Muscle layer of colon (tissue), 2 donors: ENCODE measurements around the gene CRYGN.

Source experiments
- H3K27ac ChIP-seq: one replicate; pipeline ENCODE4 v1.7.0; 2013; ENCODE audit warnings: low read depth, mild to moderate bottlenecking, low read length, moderate library complexity
- H3K27me3 ChIP-seq, 2 donors: one replicate each; pipeline ENCODE4 v1.7.0; 2013; ENCODE audit warnings: low read length in 2 of 2, mild to moderate bottlenecking in 2 of 2; ENCODE audit not compliant: insufficient read depth in 2 of 2, control insufficient read depth in 1 of 2
- H3K36me3 ChIP-seq: one replicate; pipeline ENCODE4 v1.7.0; 2013; ENCODE audit warnings: mild to moderate bottlenecking, low read length; ENCODE audit not compliant: insufficient read depth
- H3K4me1 ChIP-seq: one replicate; pipeline ENCODE4 v1.7.0; 2013; ENCODE audit warnings: mild to moderate bottlenecking, low read length; ENCODE audit not compliant: insufficient read depth
- H3K4me3 ChIP-seq, 2 donors: one replicate each; pipeline ENCODE4 v1.7.0; 2013; ENCODE audit warnings: low read length in 2 of 2, low read depth in 1 of 2, mild to moderate bottlenecking in 1 of 2, moderate library complexity in 1 of 2
- H3K9ac ChIP-seq: one replicate; pipeline ENCODE4 v1.7.0; 2013; ENCODE audit warnings: low read length
- H3K9me3 ChIP-seq: one replicate; pipeline ENCODE4 v1.7.0; 2013; ENCODE audit warnings: mild to moderate bottlenecking, low read length
- donor health status: abdominal sarcoma.
- donor health status: Adenocarcinoma of cecum.

CRYGN gene

GRCh38 chr7:151456782-151457181 is 16.8 kb upstream of the CRYGN start:
- H3K9ac ChIP-seq = no peak overlapping the region
- no peaks in the 10 kb centered on the region for H3K36me3 ChIP-seq
- H3K4me1 ChIP-seq = peaks cover 25% of the 10 kb centered on the region
- no peak overlapping the region for H3K4me3 ChIP-seq
- no peaks in the 10 kb centered on the region for H3K9me3 ChIP-seq
- H3K27me3 ChIP-seq = no peaks in the 10 kb centered on the region
- H3K27ac ChIP-seq = no peak overlapping the region

- H3K4me3 ChIP-seq = no peak overlapping the region
- peaks cover 20% of the 10 kb centered on the region for H3K4me1 ChIP-seq
- no peaks in the 10 kb centered on the region for H3K9me3 ChIP-seq
- no peaks in the 10 kb centered on the region for H3K27me3 ChIP-seq
- no peaks in the 10 kb centered on the region for H3K36me3 ChIP-seq
- no peak overlapping the region for H3K27ac ChIP-seq
- H3K9ac ChIP-seq = no peak overlapping the region
These were observed 16.3 kb upstream of the CRYGN start for GRCh38 chr7:151456276-151456675.

DNA sequence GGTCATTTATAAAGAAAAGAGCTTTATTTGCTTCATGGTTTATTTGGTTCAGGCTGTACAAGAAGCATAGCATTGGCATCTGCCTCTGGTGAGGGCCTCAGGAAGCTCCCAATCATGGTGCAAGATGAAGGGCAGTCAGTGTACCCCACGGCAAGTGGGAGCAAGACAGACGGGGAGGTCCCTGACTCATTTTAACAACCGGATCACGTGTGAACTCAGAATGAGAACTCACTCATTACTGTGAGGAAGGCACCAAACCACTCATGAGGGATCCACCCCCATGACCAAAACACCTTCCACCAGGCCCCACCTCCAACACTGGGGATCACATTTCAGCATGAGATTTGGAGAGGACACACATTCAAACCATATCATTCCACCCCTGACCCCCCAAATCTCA is 15.7 kb upstream of the CRYGN start:
- H3K4me1 ChIP-seq = peaks cover 14% of the 10 kb centered on the region
- no peaks in the 10 kb centered on the region for H3K9me3 ChIP-seq
- H3K27me3 ChIP-seq = no peaks in the 10 kb centered on the region
- no peaks in the 10 kb centered on the region for H3K36me3 ChIP-seq
- H3K4me3 ChIP-seq = no peak overlapping the region
- H3K9ac ChIP-seq = no peak overlapping the region
- H3K27ac ChIP-seq = no peak overlapping the region

GRCh38 chr7:151454932-151455530 is 15.1 kb upstream of the CRYGN start:
- no peak overlapping the region for H3K4me3 ChIP-seq
- no peak overlapping the region for H3K27ac ChIP-seq
- H3K27me3 ChIP-seq = no peaks in the 10 kb centered on the region
- H3K9ac ChIP-seq = no peak overlapping the region
- no peaks in the 10 kb centered on the region for H3K36me3 ChIP-seq
- no peaks in the 10 kb centered on the region for H3K9me3 ChIP-seq
- peaks cover 9% of the 10 kb centered on the region for H3K4me1 ChIP-seq

DNA sequence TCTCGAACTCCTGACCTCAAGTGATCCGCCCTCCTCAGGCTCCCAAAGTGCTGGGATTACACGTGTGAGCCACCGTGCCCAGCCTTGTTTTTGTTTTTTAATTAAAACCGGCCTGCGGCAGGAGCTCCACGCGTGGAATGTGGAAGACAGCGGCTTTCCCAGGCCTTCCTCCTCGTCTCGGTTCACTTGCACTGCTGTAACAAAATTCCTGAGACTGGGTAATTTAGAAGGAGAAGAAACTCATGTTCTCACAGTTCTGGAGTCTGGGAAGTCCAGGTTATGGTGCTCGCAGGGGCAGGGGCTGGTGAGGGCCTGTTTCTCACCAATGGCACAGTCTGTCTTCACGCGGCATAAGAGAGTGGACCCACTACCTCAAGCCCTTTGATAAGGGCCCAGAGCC is 14.4 kb upstream of the CRYGN start:
- Histone ChIP-seq H3K4me1 (peaks cover 5% of the 10 kb centered on the region), H3K27me3 (no peaks in the 10 kb centered on the region), H3K27ac (no peak overlapping the region), H3K9ac (no peak overlapping the region), H3K36me3 (no peaks in the 10 kb centered on the region), H3K9me3 (no peaks in the 10 kb centered on the region), H3K4me3 (no peak overlapping the region)

DNA sequence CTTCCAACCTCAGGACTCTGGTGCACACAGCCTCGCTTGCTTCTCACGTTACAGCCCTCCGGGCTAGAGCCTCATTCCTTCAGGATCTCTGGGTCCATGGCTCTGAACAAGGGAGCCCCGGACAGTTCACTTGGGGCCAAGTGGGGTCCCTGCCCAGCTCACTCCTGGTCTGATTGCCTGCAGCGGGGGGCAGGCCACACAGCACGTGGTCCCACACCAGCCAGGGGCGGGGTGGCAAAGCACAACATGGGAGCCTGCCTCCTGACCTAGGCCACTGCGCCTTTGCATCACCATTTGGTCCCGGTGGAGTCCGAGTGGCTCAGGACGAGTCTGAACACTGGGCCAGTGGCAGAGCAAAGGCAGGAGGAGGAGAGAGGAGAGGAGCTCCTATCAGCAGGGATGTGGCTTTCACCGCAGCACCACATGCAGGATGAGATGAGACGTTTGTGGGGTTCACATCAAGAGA is 13.4 kb upstream of the CRYGN start:
- Histone ChIP-seq H3K4me1 (no peaks in the 10 kb centered on the region), H3K36me3 (no peaks in the 10 kb centered on the region), H3K27me3 (no peaks in the 10 kb centered on the region), H3K9ac (no peak overlapping the region), H3K4me3 (no peak overlapping the region), H3K9me3 (no peaks in the 10 kb centered on the region), H3K27ac (no peak overlapping the region)

GRCh38 chr7:151452680-151453325 is 12.9 kb upstream of the CRYGN start:
- H3K9me3 ChIP-seq = no peaks in the 10 kb centered on the region
- H3K27ac ChIP-seq = no peak overlapping the region
- no peak overlapping the region for H3K9ac ChIP-seq
- H3K4me1 ChIP-seq = no peaks in the 10 kb centered on the region
- no peak overlapping the region for H3K4me3 ChIP-seq
- H3K27me3 ChIP-seq = no peaks in the 10 kb centered on the region
- H3K36me3 ChIP-seq = no peaks in the 10 kb centered on the region

DNA sequence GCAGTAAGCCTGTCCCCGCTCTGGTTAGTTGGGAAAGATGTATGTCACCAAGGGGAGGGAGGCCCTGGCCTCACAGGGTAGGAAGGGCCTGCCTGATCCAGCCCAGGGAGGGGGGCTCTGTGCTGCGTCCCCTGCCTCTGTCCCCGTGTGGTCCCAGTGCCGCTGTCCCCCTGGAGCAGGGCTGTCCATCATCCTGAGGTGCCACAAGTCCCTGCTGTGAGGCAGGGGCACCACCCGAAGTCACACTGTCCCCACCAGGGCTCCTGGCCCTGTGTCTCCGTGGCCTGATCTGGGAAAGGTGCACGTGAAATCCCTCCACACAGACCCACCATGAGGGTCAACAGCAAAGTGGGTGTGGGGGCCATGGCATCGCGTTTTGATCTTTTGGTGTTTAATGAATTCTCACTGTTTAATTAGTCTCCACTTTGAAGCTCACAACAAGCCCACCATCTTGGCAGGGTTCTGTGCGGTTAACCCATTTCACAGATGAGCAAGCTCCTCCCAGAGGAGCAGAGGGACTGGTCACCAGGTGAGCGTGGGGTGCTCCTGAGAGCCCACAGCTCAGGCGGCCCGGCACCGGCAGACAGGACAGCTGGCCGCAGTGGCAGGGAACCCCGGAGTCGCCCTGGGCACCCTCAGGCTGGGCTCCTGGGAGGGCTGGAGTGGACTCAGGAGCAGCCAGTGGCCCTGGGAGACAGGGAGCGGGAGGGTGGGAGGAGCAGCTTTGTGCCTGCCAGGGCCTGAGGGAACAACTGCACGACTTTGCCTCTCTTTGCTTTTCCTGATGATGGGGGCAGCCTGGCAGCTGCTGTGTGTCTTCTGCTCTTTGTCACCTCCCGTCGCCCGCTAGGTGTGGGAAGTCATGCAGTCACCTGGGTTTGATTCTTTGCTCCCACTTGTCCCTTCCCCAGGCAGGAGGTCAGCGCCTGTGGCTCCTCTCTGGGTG is 12.0 kb upstream of the CRYGN start:
- Histone ChIP-seq H3K27me3 (no peaks in the 10 kb centered on the region), H3K4me1 (no peaks in the 10 kb centered on the region), H3K4me3 (no peak overlapping the region), H3K9me3 (no peaks in the 10 kb centered on the region), H3K36me3 (no peaks in the 10 kb centered on the region), H3K9ac (no peak overlapping the region), H3K27ac (no peak overlapping the region)

GRCh38 chr7:151451156-151451555 is 11.2 kb upstream of the CRYGN start:
- Histone ChIP-seq H3K9me3 (no peaks in the 10 kb centered on the region), H3K4me3 (no peak overlapping the region), H3K27ac (no peak overlapping the region), H3K36me3 (no peaks in the 10 kb centered on the region), H3K9ac (no peak overlapping the region), H3K27me3 (no peaks in the 10 kb centered on the region), H3K4me1 (no peaks in the 10 kb centered on the region)

GRCh38 chr7:151449990-151450389 is 10.0 kb upstream of the CRYGN start:
- Histone ChIP-seq H3K36me3 (no peaks in the 10 kb centered on the region), H3K9ac (no peak overlapping the region), H3K27ac (no peak overlapping the region), H3K4me1 (no peaks in the 10 kb centered on the region), H3K27me3 (no peaks in the 10 kb centered on the region), H3K9me3 (no peaks in the 10 kb centered on the region), H3K4me3 (no peak overlapping the region)
